Stomach (tissue), 4 donors: Measurements from ENCODE around the gene KLHL21.

Experiments
- CTCF ChIP-seq, 7 experiments: fragments of 450-650 bp in 4 of 7; fragments of 200-600 bp in 3 of 7; sonication (generic) in 3 of 7; IDR thresholded peaks; one replicate each; pipeline ENCODE4 v1.5.1; 2016 to 2019; ENCODE audit warnings: antibody characterized with exemption in 7 of 7, control low read depth in 2 of 7, mild to moderate bottlenecking in 1 of 7
- EP300 ChIP-seq: sonication (generic); formaldehyde crosslinking; IDR thresholded peaks from one replicate; pipeline ENCODE4 v1.6.1; 2017; ENCODE audit warnings: antibody characterized with exemption
- POLR2A ChIP-seq, 4 donors: fragments of 450-650 bp; IDR thresholded peaks; one replicate each; pipeline ENCODE4 v1.6.1; 2016; ENCODE audit warnings: antibody characterized with exemption in 4 of 4, control low read depth in 2 of 4, mild to moderate bottlenecking in 1 of 4, moderate library complexity in 1 of 4
- POLR2AphosphoS5 ChIP-seq, 3 donors: sonication (generic); formaldehyde crosslinking; IDR thresholded peaks; one replicate each; pipeline ENCODE4 v1.6.1; 2016; ENCODE audit warnings: antibody characterized with exemption in 3 of 3

DNA sequence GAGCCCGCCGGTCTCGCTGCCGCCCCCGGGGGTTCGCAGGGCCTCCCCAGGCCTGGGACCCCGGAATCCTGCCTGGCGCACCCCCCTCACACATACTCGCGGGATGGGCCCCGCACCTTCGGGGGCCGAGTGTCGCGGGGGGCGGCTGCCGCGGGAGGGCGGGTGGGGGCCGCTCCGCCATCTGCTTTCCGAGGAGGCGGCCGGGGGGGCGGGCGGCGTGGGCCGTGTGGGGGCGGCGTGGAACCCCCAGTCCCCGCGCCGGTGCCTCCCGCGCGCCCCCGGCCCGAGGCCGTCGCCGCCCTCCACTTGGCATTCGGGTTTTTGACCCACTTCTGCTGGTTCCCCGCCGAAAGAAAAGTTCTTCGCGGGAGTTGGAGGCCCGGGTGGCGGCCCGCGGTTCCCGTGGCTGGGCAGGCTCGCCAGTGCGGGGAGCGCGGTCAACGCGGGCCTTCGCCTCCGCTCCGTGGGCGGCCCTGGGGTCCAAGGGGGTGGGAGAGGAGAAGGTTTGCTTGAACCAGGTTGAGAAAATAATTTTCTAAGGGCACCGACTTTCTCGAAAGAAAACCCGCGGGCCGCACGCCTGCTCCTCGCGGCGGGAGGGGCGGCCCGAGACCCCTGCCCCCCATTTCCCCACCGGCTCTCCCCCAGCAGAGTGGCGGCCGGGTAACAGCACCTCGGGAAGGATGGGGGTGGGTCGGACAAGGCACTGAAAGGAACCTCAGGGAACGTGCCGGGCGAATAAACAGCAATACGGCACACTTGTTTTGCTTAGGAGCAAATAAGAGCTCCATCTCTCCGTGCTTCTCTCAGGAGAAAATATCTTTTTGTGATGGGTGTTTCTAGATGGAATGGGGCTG lies 12.5 kb upstream of the KLHL21 start:
- TF ChIP-seq POLR2AphosphoS5 (IDR thresholded peaks at IDR 0.05) = no peak
- TF ChIP-seq CTCF (IDR thresholded peaks at IDR 0.05) = no peak
- no peak for TF ChIP-seq POLR2A (IDR thresholded peaks at IDR 0.05)
- TF ChIP-seq EP300 = no peak
